Parathyroid adenoma (tissue), 2 donors: ENCODE data around the gene CLEC1A.

Source experiments
- H2AFZ ChIP-seq: fragments of 300-600 bp; sonication (generic); one replicate; pipeline ENCODE4 v1.7.0; 2017; ENCODE audit warnings: antibody characterized with exemption, mild to moderate bottlenecking
- H3K27ac ChIP-seq: fragments of 300-600 bp; sonication (generic); one replicate; pipeline ENCODE4 v1.7.0; 2017
- H3K27me3 ChIP-seq: fragments of 300-600 bp; sonication (generic); one replicate; pipeline ENCODE4 v1.7.0; 2017; ENCODE audit warnings: low read length; ENCODE audit not compliant: control insufficient read depth, insufficient read depth
- H3K36me3 ChIP-seq: fragments of 300-600 bp; sonication (generic); one replicate; pipeline ENCODE4 v1.7.0; 2017; ENCODE audit warnings: low read length; ENCODE audit not compliant: control insufficient read depth, insufficient read depth
- H3K4me1 ChIP-seq: fragments of 300-600 bp; sonication (generic); one replicate; pipeline ENCODE4 v1.7.0; 2017; ENCODE audit warnings: control low read depth
- H3K4me2 ChIP-seq: fragments of 300-600 bp; sonication (generic); one replicate; pipeline ENCODE4 v1.7.0; 2017; ENCODE audit warnings: low read length
- H3K4me3 ChIP-seq: fragments of 300-600 bp; sonication (generic); one replicate; pipeline ENCODE4 v1.7.0; 2017; ENCODE audit warnings: low read depth, low read length
- H3K79me2 ChIP-seq: fragments of 300-600 bp; sonication (generic); one replicate; pipeline ENCODE4 v1.7.0; 2017; ENCODE audit warnings: control low read depth
- H3K9ac ChIP-seq: fragments of 300-600 bp; sonication (generic); one replicate; pipeline ENCODE4 v1.7.0; 2017; ENCODE audit warnings: mild to moderate bottlenecking
- H3K9me3 ChIP-seq: fragments of 300-600 bp; sonication (generic); one replicate; pipeline ENCODE4 v1.7.0; 2017; ENCODE audit warnings: low read length; ENCODE audit not compliant: control insufficient read depth
- TF ChIP-seq, protein P1 (sequence below): fragments of 300-600 bp; sonication (generic); IDR thresholded peaks from one replicate; pipeline ENCODE4 v1.7.0; 2017; ENCODE audit warnings: antibody characterized with exemption, mild to moderate bottlenecking
- donor health status: primary hyperparathyroidism.

Gene CLEC1A

GRCh38 chr12:10086387-10086786 lies 12.4 kb downstream of the CLEC1A start:
- H3K79me2 ChIP-seq: no peaks in the 10 kb centered on the region
- H3K9ac ChIP-seq: no peak overlapping the region
- H3K36me3 ChIP-seq: no peaks in the 10 kb centered on the region
- H3K4me1 ChIP-seq: no peaks in the 10 kb centered on the region
- H3K27ac ChIP-seq: no peak overlapping the region
- no peaks in the 10 kb centered on the region for H3K9me3 ChIP-seq
- TF ChIP-seq, protein P1, sequence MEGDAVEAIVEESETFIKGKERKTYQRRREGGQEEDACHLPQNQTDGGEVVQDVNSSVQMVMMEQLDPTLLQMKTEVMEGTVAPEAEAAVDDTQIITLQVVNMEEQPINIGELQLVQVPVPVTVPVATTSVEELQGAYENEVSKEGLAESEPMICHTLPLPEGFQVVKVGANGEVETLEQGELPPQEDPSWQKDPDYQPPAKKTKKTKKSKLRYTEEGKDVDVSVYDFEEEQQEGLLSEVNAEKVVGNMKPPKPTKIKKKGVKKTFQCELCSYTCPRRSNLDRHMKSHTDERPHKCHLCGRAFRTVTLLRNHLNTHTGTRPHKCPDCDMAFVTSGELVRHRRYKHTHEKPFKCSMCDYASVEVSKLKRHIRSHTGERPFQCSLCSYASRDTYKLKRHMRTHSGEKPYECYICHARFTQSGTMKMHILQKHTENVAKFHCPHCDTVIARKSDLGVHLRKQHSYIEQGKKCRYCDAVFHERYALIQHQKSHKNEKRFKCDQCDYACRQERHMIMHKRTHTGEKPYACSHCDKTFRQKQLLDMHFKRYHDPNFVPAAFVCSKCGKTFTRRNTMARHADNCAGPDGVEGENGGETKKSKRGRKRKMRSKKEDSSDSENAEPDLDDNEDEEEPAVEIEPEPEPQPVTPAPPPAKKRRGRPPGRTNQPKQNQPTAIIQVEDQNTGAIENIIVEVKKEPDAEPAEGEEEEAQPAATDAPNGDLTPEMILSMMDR: no peak
- H2AFZ ChIP-seq: no peak overlapping the region
- no peak overlapping the region for H3K4me3 ChIP-seq
- H3K27me3 ChIP-seq: no peaks in the 10 kb centered on the region
- no peak overlapping the region for H3K4me2 ChIP-seq

DNA sequence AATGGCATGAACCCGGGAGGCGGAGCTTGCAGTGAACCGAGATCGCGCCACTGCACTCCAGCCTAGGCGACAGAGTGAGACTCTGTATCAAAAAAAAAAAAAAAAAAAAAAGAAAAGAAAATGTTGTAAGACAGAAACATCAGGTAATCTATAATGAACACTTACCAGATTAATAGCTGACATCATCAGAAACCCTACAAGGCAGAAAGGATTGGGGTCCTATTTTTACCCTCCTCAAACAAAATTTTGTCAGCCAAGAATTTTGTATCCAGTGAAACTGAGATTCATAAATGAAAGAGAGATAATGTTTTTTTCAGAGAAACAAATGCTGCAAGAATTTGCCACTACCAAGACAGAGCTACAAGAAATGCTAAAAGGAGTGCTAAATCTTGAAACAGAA lies 14.1 kb downstream of the CLEC1A start:
- Histone ChIP-seq H3K27ac (no peak overlapping the region), H3K27me3 (no peaks in the 10 kb centered on the region), H3K4me1 (no peaks in the 10 kb centered on the region), H3K79me2 (no peaks in the 10 kb centered on the region), H3K9me3 (no peaks in the 10 kb centered on the region), H3K36me3 (no peaks in the 10 kb centered on the region), H3K9ac (no peak overlapping the region), H2AFZ (no peak overlapping the region), H3K4me2 (no peak overlapping the region), H3K4me3 (no peak overlapping the region)
- TF ChIP-seq, protein P1: no peak

DNA sequence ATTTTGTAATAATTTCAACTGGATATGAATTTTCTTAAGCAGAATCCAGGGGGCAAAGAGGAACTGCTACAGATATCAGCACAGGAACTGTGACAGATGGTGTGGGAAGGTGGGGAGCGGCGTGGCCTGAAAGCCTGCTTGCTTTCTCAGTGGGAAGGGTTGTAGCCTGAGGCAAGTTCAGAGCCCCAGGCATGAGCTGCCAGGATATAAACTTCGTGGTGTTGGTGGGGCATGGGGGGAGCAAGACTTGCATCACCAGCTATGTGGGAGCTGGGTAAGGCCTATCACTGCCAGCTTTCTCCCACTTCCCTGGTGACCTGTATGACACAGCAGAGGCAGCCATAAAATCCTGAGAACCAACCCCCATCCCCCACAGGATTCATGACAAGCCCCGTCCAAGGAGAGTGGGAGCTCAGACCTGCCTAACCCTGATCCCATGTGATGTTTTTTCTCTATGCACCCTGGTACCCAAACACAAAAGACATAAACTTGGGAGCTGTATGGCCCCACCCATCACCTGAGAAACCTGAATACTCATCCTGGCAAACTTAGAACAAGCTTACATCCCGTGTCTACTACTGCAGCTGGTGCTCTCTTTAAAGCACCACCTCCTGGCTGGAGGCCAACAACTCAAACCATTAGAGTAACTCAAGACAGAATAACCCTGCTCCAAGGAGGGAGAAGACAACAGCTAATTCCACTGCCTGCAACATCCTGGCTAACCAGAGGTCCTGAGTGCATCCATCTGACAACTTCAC lies 16.5 kb downstream of the CLEC1A start:
- no peaks in the 10 kb centered on the region for H3K4me1 ChIP-seq
- H3K27ac ChIP-seq: no peak overlapping the region
- no peak overlapping the region for H3K4me2 ChIP-seq
- H3K27me3 ChIP-seq: no peaks in the 10 kb centered on the region
- no peaks in the 10 kb centered on the region for H3K9me3 ChIP-seq
- no peak overlapping the region for H2AFZ ChIP-seq
- TF ChIP-seq, protein P1: no peak
- no peak overlapping the region for H3K9ac ChIP-seq
- H3K79me2 ChIP-seq: no peaks in the 10 kb centered on the region
- H3K36me3 ChIP-seq: no peaks in the 10 kb centered on the region
- no peak overlapping the region for H3K4me3 ChIP-seq

GRCh38 chr12:10075451-10075850 lies 23.3 kb downstream of the CLEC1A start:
- H3K4me2 ChIP-seq: no peak overlapping the region
- H3K36me3 ChIP-seq: no peaks in the 10 kb centered on the region
- no peaks in the 10 kb centered on the region for H3K9me3 ChIP-seq
- no peak overlapping the region for H2AFZ ChIP-seq
- TF ChIP-seq, protein P1: no peak
- H3K79me2 ChIP-seq: no peaks in the 10 kb centered on the region
- H3K27ac ChIP-seq: no peak overlapping the region
- no peak overlapping the region for H3K9ac ChIP-seq
- no peaks in the 10 kb centered on the region for H3K27me3 ChIP-seq
- H3K4me3 ChIP-seq: no peak overlapping the region
- H3K4me1 ChIP-seq: no peaks in the 10 kb centered on the region

DNA sequence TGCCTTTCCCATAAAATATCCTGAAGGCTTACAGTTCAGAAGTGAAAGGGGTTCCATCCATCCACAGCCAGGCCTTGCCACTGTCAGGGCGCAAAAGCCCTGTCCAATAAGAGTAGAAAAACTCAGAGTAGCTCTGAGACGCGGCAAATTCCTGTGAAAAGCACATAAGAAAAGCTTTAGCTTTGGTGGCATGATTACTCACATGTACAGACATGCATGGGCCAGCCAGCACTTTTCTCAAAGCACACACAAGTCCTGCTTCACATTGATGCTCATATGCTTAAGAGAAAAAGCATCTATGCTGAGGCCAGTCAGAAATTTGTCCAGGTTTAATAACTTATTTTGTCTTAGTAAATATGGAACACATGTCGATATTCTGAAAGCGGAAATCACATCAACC lies 25.5 kb downstream of the CLEC1A start:
- no peak overlapping the region for H3K27ac ChIP-seq
- H3K4me3 ChIP-seq: no peak overlapping the region
- no peaks in the 10 kb centered on the region for H3K79me2 ChIP-seq
- no peaks in the 10 kb centered on the region for H3K36me3 ChIP-seq
- H3K9me3 ChIP-seq: no peaks in the 10 kb centered on the region
- no peak overlapping the region for H3K4me2 ChIP-seq
- no peak overlapping the region for H2AFZ ChIP-seq
- no peaks in the 10 kb centered on the region for H3K4me1 ChIP-seq
- TF ChIP-seq, protein P1: no peak
- no peak overlapping the region for H3K9ac ChIP-seq
- no peaks in the 10 kb centered on the region for H3K27me3 ChIP-seq
